OCI-LY1 (cell line): ENCODE results near the gene TERF2IP.

Experiments
- H2AFZ ChIP-seq: fragments of 200-600 bp; sonication (generic), shearing (Covaris generic); 2 replicates; pipeline ENCODE4 v1.6.0; 2014; ENCODE audit warnings: antibody characterized with exemption, mild to moderate bottlenecking, low read length
- H3F3A ChIP-seq: fragments of 200-600 bp; sonication (generic), shearing (Covaris generic); 2 replicates; pipeline ENCODE4 v1.6.0; 2014; ENCODE audit warnings: mild to moderate bottlenecking, antibody characterized with exemption, low read length, moderate library complexity; ENCODE audit not compliant: insufficient read depth
- H3K27ac ChIP-seq: fragments of 200-600 bp; sonication (generic); 2 replicates; pipeline ENCODE4 v1.5.1; 2014; ENCODE audit warnings: low read length, mixed run types, mild to moderate bottlenecking, low read depth; ENCODE audit not compliant: poor library complexity, severe bottlenecking
- H3K27me3 ChIP-seq: fragments of 200-600 bp; sonication (generic); 2 replicates; pipeline ENCODE4 v1.6.0; 2014; ENCODE audit warnings: antibody characterized with exemption, mild to moderate bottlenecking, low read length, moderate library complexity; ENCODE audit not compliant: insufficient read depth
- H3K36me3 ChIP-seq: fragments of 200-600 bp; sonication (generic); 2 replicates; pipeline ENCODE4 v1.6.1; 2014; ENCODE audit warnings: mild to moderate bottlenecking, antibody characterized with exemption, low read length, moderate library complexity, mixed read lengths; ENCODE audit not compliant: insufficient read depth
- H3K4me1 ChIP-seq: fragments of 200-600 bp; sonication (generic); 2 replicates; pipeline ENCODE4 v1.5.1; 2014; ENCODE audit warnings: mild to moderate bottlenecking, low read length, moderate library complexity; ENCODE audit not compliant: insufficient read depth, severe bottlenecking
- H3K4me2 ChIP-seq: fragments of 200-600 bp; sonication (generic), shearing (Covaris generic); 2 replicates; pipeline ENCODE4 v1.6.1; 2014; ENCODE audit warnings: low read length
- H3K4me3 ChIP-seq: fragments of 200-600 bp; sonication (generic); 2 replicates; pipeline ENCODE4 v1.5.1; 2014; ENCODE audit warnings: low read length, low read depth, mild to moderate bottlenecking, mixed read lengths; ENCODE audit not compliant: poor library complexity, severe bottlenecking
- H3K79me2 ChIP-seq: fragments of 200-600 bp; shearing (Covaris generic); 2 replicates; pipeline ENCODE4 v1.6.1; 2016; ENCODE audit warnings: mixed run types, low read length, mixed read lengths; ENCODE audit not compliant: insufficient read depth
- H3K9ac ChIP-seq: fragments of 200-600 bp; sonication (generic), shearing (Covaris generic); 2 replicates; pipeline ENCODE4 v1.6.1; 2014; ENCODE audit warnings: mild to moderate bottlenecking, low read length, mixed read lengths
- H3K9me2 ChIP-seq: fragments of 200-600 bp; sonication (generic), shearing (Covaris generic); 2 replicates; pipeline ENCODE4 v1.6.1; 2014; ENCODE audit warnings: low read depth, mild to moderate bottlenecking, low read length, mixed read lengths
- H3K9me3 ChIP-seq: fragments of 200-600 bp; shearing (Covaris generic); 2 replicates; pipeline ENCODE4 v1.6.1; 2014; ENCODE audit warnings: low read length, mixed read lengths
- H4K20me1 ChIP-seq: fragments of 200-600 bp; sonication (generic), shearing (Covaris generic); 2 replicates; pipeline ENCODE4 v1.6.0; 2016; ENCODE audit warnings: mild to moderate bottlenecking, low read length; ENCODE audit not compliant: insufficient read depth
- CTCF ChIP-seq: fragments of 200-600 bp; sonication (generic), shearing (Covaris generic); IDR thresholded peaks from 2 replicates; pipeline ENCODE4 v1.5.1; 2017; ENCODE audit warnings: mild to moderate bottlenecking, antibody characterized with exemption, low read length, moderate library complexity, mixed read lengths
- EZH2 ChIP-seq: fragments of 200-600 bp; sonication (generic), shearing (Covaris generic); IDR thresholded peaks from 2 replicates; pipeline ENCODE4 v1.8.0; 2017; ENCODE audit warnings: borderline replicate concordance, mixed run types, mild to moderate bottlenecking, antibody characterized with exemption, low read length, moderate library complexity, mixed read lengths

The TERF2IP gene

GRCh38 chr16:75620326-75621169, 27.0 kb upstream of the TERF2IP start:
- no peaks in the 10 kb centered on the region for H3K9me2 ChIP-seq
- peak overlapping the region; percentile 96; the same call in 1 of the 2 replicates for H3K4me2 ChIP-seq
- TF ChIP-seq EZH2 (no peak), CTCF (no peak)
- no peak overlapping the region for H3K9ac ChIP-seq
- no peak overlapping the region for H3K27ac ChIP-seq
- H3F3A ChIP-seq, result no peaks in the 10 kb centered on the region
- H3K4me1 ChIP-seq, result peaks cover 23% of the 10 kb centered on the region
- no peaks in the 10 kb centered on the region for H3K27me3 ChIP-seq
- peaks cover 51% of the 10 kb centered on the region for H3K36me3 ChIP-seq
- no peaks in the 10 kb centered on the region for H4K20me1 ChIP-seq
- H3K9me3 ChIP-seq, result no peaks in the 10 kb centered on the region
- H2AFZ ChIP-seq, result no peak overlapping the region
- peaks cover 6% of the 10 kb centered on the region; the same call in 1 of the 2 replicates for H3K79me2 ChIP-seq
- no peak overlapping the region for H3K4me3 ChIP-seq

GRCh38 chr16:75621170-75621477, 26.4 kb upstream of the TERF2IP start:
- no peak overlapping the region for H2AFZ ChIP-seq
- H3F3A ChIP-seq, result no peaks in the 10 kb centered on the region
- H3K4me3 ChIP-seq, result peak overlapping the region; percentile 92
- no peaks in the 10 kb centered on the region for H3K9me2 ChIP-seq
- no peaks in the 10 kb centered on the region for H4K20me1 ChIP-seq
- no peak for TF ChIP-seq EZH2
- TF ChIP-seq CTCF, result peak; percentile 71
- no peaks in the 10 kb centered on the region for H3K27me3 ChIP-seq
- no peak overlapping the region for H3K9ac ChIP-seq
- H3K9me3 ChIP-seq, result no peaks in the 10 kb centered on the region
- H3K79me2 ChIP-seq, result peaks cover 6% of the 10 kb centered on the region; the same call in 1 of the 2 replicates
- H3K27ac ChIP-seq, result no peak overlapping the region
- peaks cover 23% of the 10 kb centered on the region for H3K4me1 ChIP-seq
- H3K36me3 ChIP-seq, result peaks cover 51% of the 10 kb centered on the region
- peak overlapping the region; percentile 96 for H3K4me2 ChIP-seq

GRCh38 chr16:75622761-75623605, 24.6 kb upstream of the TERF2IP start, which contains the start of gene ADAT1:
Gene ADAT1 (minus strand): TSS chr16:75623281. CDS start chr16:75620799, 2,482 bp downstream.
- H3K27ac ChIP-seq, result peak within 1 kb of the TSS; percentile 32
- peaks cover 23% of the 10 kb centered on the region for H3K4me1 ChIP-seq
- H2AFZ ChIP-seq, result no peak within 1 kb of the TSS
- no peaks in the 10 kb centered on the region for H3K9me3 ChIP-seq
- no peaks in the 10 kb centered on the region for H4K20me1 ChIP-seq
- peak within 1 kb of the TSS; percentile 97 for H3K9ac ChIP-seq
- no peaks in the 10 kb centered on the region for H3K9me2 ChIP-seq
- H3K27me3 ChIP-seq, result no peaks in the 10 kb centered on the region
- H3K36me3 ChIP-seq, result peaks cover 51% of the 10 kb centered on the region
- no peak for TF ChIP-seq EZH2
- TF ChIP-seq CTCF, result no peak
- peaks cover 6% of the 10 kb centered on the region; the same call in 1 of the 2 replicates for H3K79me2 ChIP-seq
- peak within 1 kb of the TSS; percentile 92 for H3K4me3 ChIP-seq
- H3F3A ChIP-seq, result no peaks in the 10 kb centered on the region; the same call in 1 of the 2 replicates
- H3K4me2 ChIP-seq, result peak within 1 kb of the TSS; percentile 96
